HCT116 (cell line): ENCODE measurements around the gene EPC1. TPM values are rescaled to one million over a fixed set of nuclear protein-coding genes. Genes with fewer than 3 reads are reported as not detected.

ENCODE experiments used
- ATAC-seq: fragments of 200-7000 bp; cut with Tn5 transposase; 2 replicates; pipeline ENCODE4 v1.9.1; 2020; ENCODE audit warnings: mild to moderate bottlenecking, moderate library complexity
- BruUV-seq: library from RNA; stranded (reverse); fragments of 400-500 nt; replicated peaks from 2 replicates; lab custom pipeline; 2021; lab: Mats Ljungman, UMichigan
- CTCF ChIA-PET: fragments of 300-600 bp; sonication (Branson Sonifier 250); formaldehyde crosslinking; loops from one replicate; lab custom pipeline; 2021; ENCODE audit warnings: antibody characterized with exemption; lab: Charles Lee
- POLR2A ChIA-PET: fragments of 300-600, 350-600 bp; sonication (Branson Sonifier 250); formaldehyde crosslinking; loops from one replicate; lab custom pipeline; 2021; ENCODE audit warnings: antibody characterized with exemption; lab: Charles Lee
- RAD21 ChIA-PET, 2 experiments: fragments of 300-600 bp; sonication (Branson Sonifier 250); formaldehyde crosslinking; loops; one replicate each; lab custom pipeline; 2023; ENCODE audit warnings: low total read pairs in 2 of 2; ENCODE audit not compliant: uncharacterized antibody in 2 of 2, unreplicated experiment in 2 of 2, low non-redundant PET in 1 of 2; lab: Charles Lee
- DNase-seq: peaks from one replicate; pipeline ENCODE4 v3.0.0-alpha.2; 2010; ENCODE audit warnings: low read depth, low spot score
- H2AFZ ChIP-seq: fragments of 200-600 bp; shearing (Covaris generic), sonication (generic); 2 replicates; pipeline ENCODE4 v1.6.1; 2017; ENCODE audit warnings: low read depth, mixed run types, mixed read lengths, antibody characterized with exemption, low read length; ENCODE audit not compliant: poor library complexity, severe bottlenecking
- H3K27ac ChIP-seq: 2 replicates; pipeline ENCODE4 v1.5.1; 2012; ENCODE audit warnings: low read depth, low read length
- H3K27me3 ChIP-seq: fragments of 200-600 bp; sonication (generic); 2 replicates; pipeline ENCODE4 v1.6.1; 2016; ENCODE audit warnings: mixed run types, low read length, mixed read lengths; ENCODE audit not compliant: insufficient read depth
- H3K36me3 ChIP-seq, 2 experiments: fragments of 200-500 bp in 1 of 2; fragments of 200-600 bp in 1 of 2; sonication (Bioruptor generic) in 1 of 2; sonication (generic) in 1 of 2; 2 replicates each; pipeline versions ENCODE4 v1.5.1 to v1.6.1; 2014 to 2016; ENCODE audit warnings: low read length in 2 of 2, inconsistent platforms in 1 of 2, mixed read lengths in 1 of 2, mixed run types in 1 of 2; ENCODE audit not compliant: insufficient read depth in 2 of 2, control insufficient read depth in 1 of 2
- H3K4me1 ChIP-seq, 2 experiments: fragments of 200-600 bp in 1 of 2; sonication (generic) in 1 of 2; 2 replicates each; pipeline versions ENCODE4 v1.5.1 to v1.6.1; 2012 to 2017; ENCODE audit warnings: low read length in 2 of 2, inconsistent platforms in 1 of 2, mild to moderate bottlenecking in 1 of 2, mixed read lengths in 1 of 2, mixed run types in 1 of 2, moderate library complexity in 1 of 2; ENCODE audit not compliant: insufficient read depth in 2 of 2, control insufficient read depth in 1 of 2
- H3K4me2 ChIP-seq: fragments of 200-600 bp; sonication (generic); 2 replicates; pipeline ENCODE4 v1.6.1; 2017; ENCODE audit warnings: mixed run types, low read length, mixed read lengths
- H3K4me3 ChIP-seq, 2 experiments: fragments of 200-600 bp in 1 of 2; sonication (generic) in 1 of 2; replicated peaks in 1 of 2; 2 replicates each; pipeline ENCODE4 v1.5.1; 2011 to 2016; ENCODE audit warnings: low read length in 2 of 2, control low read depth in 1 of 2, low read depth in 1 of 2, mild to moderate bottlenecking in 1 of 2, mixed read lengths in 1 of 2, mixed run types in 1 of 2
- H3K79me2 ChIP-seq: fragments of 200-600 bp; sonication (generic); 2 replicates; pipeline ENCODE4 v1.6.1; 2017; ENCODE audit warnings: mild to moderate bottlenecking, mixed run types, low read length, moderate library complexity, mixed read lengths; ENCODE audit not compliant: insufficient read depth
- H3K9ac ChIP-seq: fragments of 200-600 bp; sonication (generic); 2 replicates; pipeline ENCODE4 v1.6.1; 2016; ENCODE audit warnings: low read length, mixed read lengths
- H3K9me2 ChIP-seq: fragments of 200-600 bp; sonication (generic), shearing (Covaris generic); 2 replicates; pipeline ENCODE4 v1.6.1; 2017; ENCODE audit warnings: mixed run types, mild to moderate bottlenecking, moderate library complexity; ENCODE audit not compliant: insufficient read depth
- H3K9me3 ChIP-seq, 2 experiments: fragments of 200-500 bp in 1 of 2; fragments of 200-600 bp in 1 of 2; sonication (Bioruptor generic) in 1 of 2; sonication (generic) in 1 of 2; 2 replicates each; pipeline ENCODE4 v1.6.1; 2014 to 2017; ENCODE audit warnings: low read length in 2 of 2, mixed read lengths in 2 of 2, inconsistent platforms in 1 of 2, low read depth in 1 of 2, mild to moderate bottlenecking in 1 of 2, mixed run types in 1 of 2, moderate library complexity in 1 of 2; ENCODE audit not compliant: control insufficient read depth in 1 of 2, insufficient read depth in 1 of 2
- H4K20me1 ChIP-seq: fragments of 200-600 bp; sonication (generic), shearing (Covaris generic); 2 replicates; pipeline ENCODE4 v1.6.1; 2017; ENCODE audit warnings: mixed run types, mild to moderate bottlenecking, moderate library complexity; ENCODE audit not compliant: insufficient read depth
- CBX3 ChIP-seq: IDR thresholded peaks from 2 replicates; pipeline ENCODE4 v1.6.1; 2012; ENCODE audit warnings: low read depth
- CEBPB ChIP-seq: IDR thresholded peaks from 2 replicates; pipeline ENCODE4 v1.6.1; 2012; ENCODE audit warnings: low read depth
- CTCF ChIP-seq, 3 experiments: fragments of 200-600 bp in 1 of 3; sonication (generic) in 1 of 3; IDR thresholded peaks in 2 of 3; conservative IDR thresholded peaks in 1 of 3; 2 replicates each; pipeline ENCODE4 v1.5.1; 2012 to 2017; ENCODE audit warnings: low read depth in 2 of 3, low read length in 2 of 3, antibody characterized with exemption in 1 of 3, borderline replicate concordance in 1 of 3, control low read depth in 1 of 3, mild to moderate bottlenecking in 1 of 3, mixed read lengths in 1 of 3, mixed run types in 1 of 3, moderate library complexity in 1 of 3; ENCODE audit not compliant: insufficient read depth in 1 of 3
- ELF1 ChIP-seq: IDR thresholded peaks from 2 replicates; pipeline ENCODE4 v1.6.1; 2012; ENCODE audit warnings: low read depth, borderline replicate concordance
- EZH2 ChIP-seq: fragments of 200-600 bp; sonication (generic); IDR thresholded peaks from 2 replicates; pipeline ENCODE4 v1.6.1; 2017; ENCODE audit warnings: antibody characterized with exemption, mixed run types
- EZH2phosphoT487 ChIP-seq: fragments of 200-600 bp; IDR thresholded peaks from 2 replicates; pipeline ENCODE4 v1.6.1; 2018; ENCODE audit warnings: antibody characterized with exemption, borderline replicate concordance
- FOSL1 ChIP-seq: IDR thresholded peaks from 2 replicates; pipeline ENCODE4 v1.6.1; 2012; ENCODE audit warnings: low read depth
- POLR2A ChIP-seq: IDR thresholded peaks from 2 replicates; pipeline ENCODE4 v1.7.0; 2011; ENCODE audit warnings: borderline replicate concordance; ENCODE audit not compliant: insufficient read depth, insufficient read length; ENCODE audit errors: extremely low read depth
- POLR2AphosphoS5 ChIP-seq: IDR thresholded peaks from 2 replicates; pipeline ENCODE4 v1.6.1; 2011; ENCODE audit warnings: mild to moderate bottlenecking, low read depth, low read length, moderate library complexity
- SIN3A ChIP-seq: IDR thresholded peaks from 2 replicates; pipeline ENCODE4 v1.6.1; 2012; ENCODE audit warnings: low read depth
- SP1 ChIP-seq: IDR thresholded peaks from 2 replicates; pipeline ENCODE4 v1.6.1; 2012; ENCODE audit warnings: low read depth
- SRF ChIP-seq: IDR thresholded peaks from 2 replicates; pipeline ENCODE4 v1.6.1; 2012; ENCODE audit warnings: low read depth
- ZNF274 ChIP-seq: fragments of 200-500 bp; sonication (Bioruptor generic); IDR thresholded peaks from 2 replicates; pipeline ENCODE4 v1.6.1; 2014; ENCODE audit warnings: mild to moderate bottlenecking, low read depth, low read length, inconsistent platforms
- intact Hi-C: fragments of 100-400 bp; cut with micrococcal nuclease; formaldehyde crosslinking; loops from 2 replicates; pipeline ENCODE4 v1.10.0; 2022
- total RNA-seq: library from RNA; stranded (reverse); gene quantifications from one replicate; pipeline ENCODE4 v1.2.1, GENCODE V29; 2021; ENCODE audit not compliant: unreplicated experiment

EPC1 gene
- total RNA-seq, 1 experiment from 2014 or later = 20.1 TPM

DNA sequence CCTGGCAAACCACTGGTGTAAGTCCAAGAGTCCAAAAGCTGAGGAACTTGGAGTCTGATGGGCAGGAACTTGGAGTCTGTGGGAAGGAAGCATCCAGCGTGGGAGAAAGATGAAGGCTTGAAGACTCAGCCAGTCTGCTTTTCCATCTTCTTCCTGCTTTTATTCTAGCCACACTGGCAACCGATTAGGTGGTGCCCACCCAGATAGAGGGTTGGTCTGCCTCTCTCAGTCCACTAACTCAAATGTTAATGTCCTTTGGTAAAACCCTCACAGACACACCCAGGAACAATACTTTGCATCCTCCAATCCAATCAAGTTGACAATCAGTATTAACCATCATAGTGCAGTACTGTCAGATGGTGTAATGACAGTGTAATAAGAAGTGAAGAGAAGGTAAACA, 119.2 kb downstream of the EPC1 start:
- no peak overlapping the region for H3K9ac ChIP-seq
- H3K79me2 ChIP-seq = no peaks in the 10 kb centered on the region
- no peaks in the 10 kb centered on the region for H3K27me3 ChIP-seq
- H3K4me1 ChIP-seq = no peaks in the 10 kb centered on the region
- ATAC-seq (no peak), DNase-seq (no peak)
- no peaks in the 10 kb centered on the region for H4K20me1 ChIP-seq
- ChIA-PET RAD21 (no interaction called here), POLR2A (no interaction called here), CTCF (interaction anchor here (1.4 kb wide), 1 partner anchor 17 kb away, joined by 4 read pairs; no protein-coding TSS in a partner anchor)
- intact Hi-C loops = no loop called here
- H3K27ac ChIP-seq = no peak overlapping the region
- H3K36me3 ChIP-seq = no peaks in the 10 kb centered on the region
- no peak overlapping the region for H3K4me2 ChIP-seq
- no peak for TF ChIP-seq CTCF (IDR thresholded peaks at IDR 0.05 in 2 of 3, conservative IDR thresholded peaks at IDR 0.05 in 1 of 3; ENCODE audit: borderline replicate concordance in 1 of 3, insufficient read depth in 1 of 3, low read depth in 2 of 3, low read length in 2 of 3)
- no peak for TF ChIP-seq EZH2
- TF ChIP-seq POLR2A = no peak
- no peak for TF ChIP-seq SIN3A
- TF ChIP-seq FOSL1 = no peak
- no peak for TF ChIP-seq POLR2AphosphoS5
- TF ChIP-seq ELF1 = no peak
- TF ChIP-seq ZNF274 = no peak
- TF ChIP-seq SP1 = no peak
- TF ChIP-seq CBX3 = no peak
- TF ChIP-seq EZH2phosphoT487 = no peak
- no peak for TF ChIP-seq SRF
- no peak for TF ChIP-seq CEBPB
- BruUV-seq = no TSS peak
- no peak overlapping the region for H3K4me3 ChIP-seq
- H3K9me3 ChIP-seq = 0 out of 4 replicates have a peak, but pooled peaks cover 0 to 2% of the 10 kb centered on the region in 2 experiments
- no peaks in the 10 kb centered on the region for H3K9me2 ChIP-seq
- H2AFZ ChIP-seq = no peak overlapping the region
